Measurements from ENCODE around the gene SSPN.

- TF ChIP-seq CTCF (conservative IDR thresholded peaks at IDR 0.05) (no peak), EZH2 (IDR thresholded peaks at IDR 0.05; ENCODE audit: low read depth) (no peak)
These were observed 55.4 kb downstream of the SSPN start for GRCh38 chr12:26250801-26251200.

Measured in PC-9 (cell line).